Activated CD4-positive, alpha-beta T cell treated with anti-CD3 and anti-CD28 coated beads, Interleukin-2, amount 50 U/mL, for 16 hours (primary cell): Measurements from ENCODE around the gene PXT1.
"Not testable (repeated sequence)": the region's sequence is repeated elsewhere in the genome, so short reads cannot be mapped to it uniquely, and the experiment has no call there.

Experiments used
- DNase-seq: peaks from one replicate; pipeline ENCODE4 v3.0.0-alpha.2; 2020

PXT1 gene

GRCh38 chr6:36443471-36444428 is 1.1 kb upstream of the PXT1 start:
- peak; percentile 26 for DNase-seq

- no peak for DNase-seq
These were observed 467 bp downstream of the PXT1 start for GRCh38 chr6:36442103-36442670.

- DNase-seq, result peak; percentile 95
These were observed 1.3 kb downstream of the PXT1 start for GRCh38 chr6:36441307-36441894.

DNA sequence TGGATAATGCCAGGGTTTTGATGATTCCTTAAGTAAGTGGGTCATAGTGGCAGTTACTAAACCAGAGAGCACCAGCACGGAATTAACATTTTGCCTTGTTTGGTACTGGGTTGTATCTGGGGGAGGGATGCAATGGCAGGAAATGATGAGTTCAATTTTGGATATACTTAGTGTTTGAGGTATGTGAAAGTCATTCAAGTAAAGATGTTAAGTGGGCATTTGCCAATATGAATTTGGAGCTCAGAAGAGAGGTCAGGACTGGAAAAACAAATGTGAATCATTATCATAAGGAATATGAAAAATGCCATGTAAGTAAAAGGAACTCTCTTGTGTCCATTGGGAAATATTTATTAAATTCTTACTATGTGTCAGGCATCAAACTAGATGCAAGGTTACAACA is 6.2 kb downstream of the PXT1 start:
- DNase-seq, result no peak

DNA sequence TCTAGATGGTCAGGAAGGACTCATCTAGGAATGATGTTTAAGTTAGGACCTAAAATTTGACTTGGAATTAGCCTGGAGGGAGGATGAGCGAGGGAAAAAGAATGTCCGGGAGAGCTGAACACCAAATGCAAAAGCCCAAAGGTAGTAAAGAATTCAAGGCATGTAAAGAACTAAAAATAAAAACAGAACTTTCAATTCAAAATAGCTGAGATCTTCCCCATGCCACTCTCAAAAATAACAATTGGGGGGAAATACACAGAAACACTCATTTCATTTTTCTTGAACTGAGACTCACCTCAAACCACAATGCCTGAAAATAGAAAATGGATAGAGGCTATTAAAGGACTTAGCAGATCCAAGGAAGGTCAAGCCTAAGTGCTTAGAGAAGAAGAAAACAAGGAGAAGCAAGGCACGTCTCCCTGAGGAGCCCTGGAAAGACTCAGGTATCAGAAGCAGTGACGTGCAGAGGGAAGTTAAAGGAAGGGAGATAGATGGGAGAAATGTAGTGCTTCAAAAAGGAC is 10.4 kb downstream of the PXT1 start:
- no peak for DNase-seq

DNA sequence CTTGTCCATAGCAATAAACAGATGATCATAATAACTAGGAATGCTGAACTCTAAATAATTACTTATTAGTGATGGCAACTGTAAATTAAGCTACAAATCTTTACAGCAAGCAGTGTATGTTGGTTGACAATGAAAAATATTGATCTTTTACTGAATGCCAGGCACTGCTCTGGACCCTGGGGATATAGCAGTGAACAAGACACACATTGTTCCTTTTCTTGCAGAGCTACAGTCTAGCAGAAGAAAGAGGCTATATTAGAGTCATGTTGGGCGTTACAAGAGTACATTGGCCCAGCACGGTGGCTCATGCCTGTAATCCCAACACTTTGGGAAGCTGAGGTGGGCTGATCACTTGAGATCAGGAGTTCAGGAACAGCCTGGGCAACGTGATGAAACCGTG is 11.5 kb downstream of the PXT1 start:
- DNase-seq, result no peak

DNA sequence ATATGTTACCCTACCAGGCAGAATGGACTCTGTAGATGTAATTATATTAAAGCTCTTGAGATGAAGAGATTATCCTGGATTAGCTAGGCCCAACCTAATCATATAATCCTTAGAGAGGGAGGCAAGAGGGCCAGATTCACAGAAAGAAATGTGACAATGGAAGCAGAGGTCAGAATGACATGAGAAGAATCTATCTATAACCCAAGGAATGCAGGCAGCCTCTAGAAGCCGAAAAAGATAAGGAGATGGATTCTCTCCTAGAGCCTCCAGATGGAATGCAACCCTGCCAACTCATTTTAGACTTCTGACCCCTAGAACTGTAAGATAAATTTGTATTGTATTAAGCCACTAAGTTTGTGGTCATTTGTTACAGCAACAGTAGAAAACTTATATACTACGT is 12.3 kb downstream of the PXT1 start:
- DNase-seq, result no peak

GRCh38 chr6:36428911-36429310 is 13.7 kb downstream of the PXT1 start:
- DNase-seq, result no peak

DNA sequence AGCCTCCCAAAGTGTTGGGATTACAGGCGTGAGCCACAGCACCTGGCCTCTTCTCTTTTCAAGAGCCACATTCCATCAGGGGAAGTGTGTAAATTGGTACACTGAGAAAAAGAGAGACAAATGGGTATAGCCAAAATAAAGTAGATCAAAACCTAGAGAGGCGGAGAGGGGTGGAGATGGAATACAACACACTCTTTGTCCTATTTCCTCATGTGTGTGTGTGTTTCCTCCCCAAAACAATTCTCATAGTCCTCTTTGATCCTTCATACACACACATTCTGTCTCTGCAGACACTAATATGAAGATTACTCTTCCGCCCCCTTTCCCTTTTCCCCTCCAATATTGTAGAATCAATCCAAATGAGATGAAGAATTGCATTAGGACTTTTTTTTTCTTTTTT is 16.0 kb downstream of the PXT1 start:
- DNase-seq, result no peak

- peak; percentile 98 for DNase-seq
These were observed 19.4 kb downstream of the PXT1 start for GRCh38 chr6:36423101-36423824.

DNA sequence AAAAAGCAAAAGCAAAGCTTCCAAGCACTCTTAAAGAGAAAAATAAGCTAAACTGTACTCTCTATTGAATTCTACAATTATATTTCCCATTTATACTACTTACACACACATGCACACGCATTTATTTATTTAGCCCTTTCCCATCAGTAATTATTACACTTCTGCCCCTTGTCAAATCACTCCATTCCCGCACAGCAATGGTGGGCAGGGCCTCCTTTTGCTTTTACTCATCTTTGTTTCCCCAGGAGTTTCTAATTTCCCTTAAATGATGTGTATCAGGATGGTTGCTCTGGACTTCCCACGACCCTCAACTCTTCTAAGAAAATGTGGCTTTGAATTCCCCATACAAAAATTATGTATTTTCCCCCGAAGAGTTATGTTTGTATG is 19.9 kb downstream of the PXT1 start:
- no peak for DNase-seq

DNA sequence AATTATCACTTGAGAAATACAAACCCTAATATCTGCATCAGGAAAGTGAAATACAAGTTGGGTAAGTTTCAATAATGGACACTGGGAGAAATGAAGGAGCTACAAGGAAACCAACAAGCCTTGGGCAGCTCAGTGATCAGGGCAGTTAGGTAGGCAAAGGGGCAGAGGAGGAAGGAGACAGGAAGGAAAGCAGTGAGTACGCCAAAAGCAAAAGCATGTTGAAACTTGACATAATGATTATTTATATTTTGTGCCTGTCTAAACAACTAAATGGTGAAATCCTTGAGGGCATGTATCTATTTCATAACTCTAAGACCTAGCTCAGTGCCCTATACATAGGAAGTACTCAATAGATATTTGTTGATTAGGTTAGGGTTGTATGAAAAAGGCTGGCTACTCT is 23.3 kb downstream of the PXT1 start:
- DNase-seq, result no peak

DNA sequence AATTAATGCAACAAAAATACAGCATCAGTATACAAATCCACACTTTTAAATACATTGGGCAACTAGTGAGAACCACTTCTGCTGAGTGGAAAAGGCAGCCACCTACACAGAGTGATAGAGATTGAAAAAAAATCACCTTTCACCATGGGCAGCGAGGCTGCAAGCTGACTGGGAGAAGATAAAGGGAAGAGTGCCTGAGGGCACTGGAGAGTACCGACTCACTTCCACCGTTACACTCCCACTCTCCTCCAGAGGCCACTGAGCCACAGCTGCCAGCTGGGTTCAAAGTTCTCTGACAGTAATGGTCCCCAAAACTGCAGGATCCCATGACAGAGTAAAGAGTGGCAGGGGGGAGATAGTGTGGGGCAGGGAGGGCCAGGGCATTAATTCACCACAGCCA is 24.1 kb downstream of the PXT1 start:
- no peak for DNase-seq

DNA sequence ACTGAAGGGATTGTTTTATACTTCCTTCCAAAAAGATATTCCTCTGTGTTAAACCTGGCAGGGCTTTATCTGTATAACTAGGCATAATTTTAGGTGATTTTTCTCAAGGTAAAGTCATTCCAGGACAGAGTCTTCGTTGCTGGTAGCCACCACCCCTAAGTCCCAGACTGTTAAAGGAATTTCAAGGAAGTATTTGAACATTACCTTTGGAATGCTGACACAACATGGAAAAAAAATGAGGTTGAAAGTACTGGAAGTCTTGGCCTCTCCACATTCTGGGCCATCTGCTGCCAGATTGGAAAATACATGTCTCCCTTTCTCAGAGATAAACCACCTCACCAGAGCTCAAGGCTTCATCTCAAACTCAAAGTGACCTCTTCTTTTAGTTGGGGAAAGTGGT is 28.2 kb downstream of the PXT1 start:
- DNase-seq, result no peak

- DNase-seq, result no peak
These were observed 28.9 kb downstream of the PXT1 start for GRCh38 chr6:36413489-36414480.

DNA sequence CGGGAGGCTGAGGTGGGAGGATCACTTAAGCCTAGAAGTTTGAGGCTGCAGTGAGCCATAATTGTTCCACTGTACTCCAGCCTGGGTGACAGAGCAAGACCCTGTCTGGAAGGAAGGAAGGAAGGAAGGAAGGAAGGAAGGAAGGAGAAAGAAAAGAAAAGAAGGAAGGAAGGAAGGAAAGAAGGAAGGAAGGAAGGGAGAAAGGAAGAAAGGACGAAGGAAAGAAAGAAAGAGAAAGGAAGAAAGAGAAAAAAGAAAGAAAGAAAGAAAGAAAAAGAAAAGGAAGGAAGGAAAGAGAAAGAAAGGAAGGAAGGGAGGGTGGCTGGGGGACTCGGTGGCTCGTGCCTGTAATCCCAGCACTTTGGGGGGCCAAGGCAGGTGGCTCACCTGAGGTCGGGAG is 32.9 kb downstream of the PXT1 start:
- not testable (repeated sequence) for DNase-seq

DNA sequence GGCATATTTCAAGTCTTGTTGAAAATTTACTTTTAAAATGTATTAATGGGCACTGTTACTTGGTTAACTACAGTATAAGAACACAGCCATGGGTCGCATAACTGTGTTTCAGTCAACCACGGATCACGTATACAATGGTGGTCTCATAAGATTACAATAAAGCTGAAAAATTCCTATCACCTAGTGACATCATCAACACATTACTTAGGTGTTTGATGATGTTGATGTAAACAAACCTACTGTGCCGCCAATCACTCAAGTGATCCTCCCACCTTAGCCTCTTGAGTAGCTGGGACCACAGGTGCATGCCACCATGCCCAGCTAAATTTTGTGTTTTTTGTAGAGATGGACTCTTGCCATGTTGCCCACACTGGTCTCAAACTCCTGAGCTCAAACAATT is 38.5 kb downstream of the PXT1 start:
- no peak for DNase-seq

- no peak for DNase-seq
These were observed 40.2 kb downstream of the PXT1 start for GRCh38 chr6:36402481-36402880.

DNA sequence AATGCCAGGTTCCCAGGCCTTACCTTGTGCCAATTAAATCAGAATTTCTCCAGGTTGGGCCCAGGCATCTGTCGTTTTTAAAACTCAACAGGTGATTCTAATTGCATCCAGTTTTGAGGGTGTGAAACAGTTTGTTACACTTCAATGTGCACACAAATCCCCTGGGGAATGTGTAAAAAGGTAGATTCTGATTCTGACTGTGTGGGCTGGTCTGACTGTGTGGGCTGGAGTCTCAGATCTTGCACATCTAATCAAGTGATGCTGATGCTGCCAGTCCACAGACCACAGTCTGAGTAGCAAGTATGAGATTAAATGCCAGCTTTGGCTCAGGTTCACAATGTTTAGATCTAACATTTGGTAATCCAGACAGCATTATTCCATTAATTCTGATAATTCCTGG is 42.7 kb downstream of the PXT1 start:
- no peak for DNase-seq

DNA sequence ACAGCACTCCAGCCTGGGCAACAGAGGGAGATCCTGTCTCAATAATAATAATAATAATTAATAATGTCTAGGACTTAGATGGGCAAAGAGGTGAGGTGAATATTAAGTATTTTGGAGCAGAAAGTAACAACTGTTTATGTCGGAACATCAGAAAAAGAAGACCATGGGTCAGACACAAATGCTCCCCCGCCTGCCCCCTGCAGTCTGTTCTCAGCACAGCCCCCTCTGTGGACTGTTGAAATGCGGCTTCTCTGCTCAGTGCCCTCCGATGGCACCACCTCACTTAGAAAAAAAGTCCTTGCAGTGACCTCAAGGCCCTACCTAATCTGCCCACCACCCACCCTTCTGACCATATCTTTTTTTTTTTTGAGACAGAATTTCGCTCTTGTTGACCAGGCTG is 50.0 kb downstream of the PXT1 start:
- no peak for DNase-seq

DNA sequence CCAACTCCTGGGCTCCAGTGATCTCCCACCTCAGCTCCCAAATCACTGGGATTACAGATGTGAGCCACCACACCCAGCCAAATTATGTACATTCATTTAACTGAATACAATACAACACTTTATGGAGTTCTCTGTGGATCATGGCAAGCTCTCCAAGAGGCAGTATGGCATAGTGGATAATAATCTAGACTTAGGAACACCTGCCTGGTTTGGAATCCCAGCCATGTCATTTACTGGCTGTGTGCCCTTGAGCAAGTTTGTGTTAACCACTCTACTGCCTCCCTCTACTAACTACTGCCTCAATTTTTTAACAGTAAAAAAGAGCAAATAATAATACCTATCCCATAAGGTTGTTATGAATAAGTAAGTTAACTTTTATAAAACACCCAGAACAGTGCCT is 53.3 kb downstream of the PXT1 start:
- no peak for DNase-seq
